Glutamatergic neuron (in vitro differentiated cells): ENCODE results near the gene RAB3D. TPM values are rescaled to one million over a fixed set of nuclear protein-coding genes. Genes with fewer than 3 reads are reported as not detected.

Source experiments
- DNase-seq: peaks from one replicate; pipeline ENCODE4 v3.0.0; 2022
- H3K27ac Mint-ChIP-seq: one replicate; pipeline ENCODE4 v1.8.0; 2020; ENCODE audit warnings: mild to moderate bottlenecking, mixed read lengths, inconsistent platforms; ENCODE audit not compliant: unreplicated experiment
- H3K27me3 Mint-ChIP-seq: one replicate; pipeline ENCODE4 v1.8.0; 2020; ENCODE audit warnings: mild to moderate bottlenecking, moderate library complexity, mixed read lengths, inconsistent platforms; ENCODE audit not compliant: unreplicated experiment
- H3K36me3 Mint-ChIP-seq: one replicate; pipeline ENCODE4 v1.8.0; 2020; ENCODE audit warnings: mild to moderate bottlenecking, mixed read lengths, inconsistent platforms; ENCODE audit not compliant: unreplicated experiment
- H3K4me1 Mint-ChIP-seq: one replicate; pipeline ENCODE4 v1.8.0; 2020; ENCODE audit warnings: mild to moderate bottlenecking, low read depth, mixed read lengths, inconsistent platforms; ENCODE audit not compliant: unreplicated experiment
- H3K4me3 Mint-ChIP-seq: one replicate; pipeline ENCODE4 v1.8.0; 2020; ENCODE audit warnings: mild to moderate bottlenecking, mixed read lengths, inconsistent platforms; ENCODE audit not compliant: unreplicated experiment
- H3K9me3 Mint-ChIP-seq: one replicate; pipeline ENCODE4 v1.8.0; 2020; ENCODE audit warnings: mild to moderate bottlenecking, moderate library complexity, mixed read lengths, inconsistent platforms; ENCODE audit not compliant: unreplicated experiment
- total RNA-seq: library from RNA; stranded (reverse); fragmentation: NEBNext Ultra II Directional; extraction: Animal tissue kit (Norgen Biotek cat#: 25700); gene quantifications from one replicate; pipeline ENCODE4 v1.2.1, GENCODE V29; 2021; ENCODE audit not compliant: unreplicated experiment
- TF ChIP-seq, protein P1 (sequence below): fragments of 200-600 bp; sonication (generic); IDR thresholded peaks from one replicate; pipeline ENCODE4 v1.5.0; 2021; ENCODE audit not compliant: partially characterized antibody, unreplicated experiment

Gene RAB3D
- total RNA-seq, 1 donor from 2014 or later, result 130 TPM

DNA sequence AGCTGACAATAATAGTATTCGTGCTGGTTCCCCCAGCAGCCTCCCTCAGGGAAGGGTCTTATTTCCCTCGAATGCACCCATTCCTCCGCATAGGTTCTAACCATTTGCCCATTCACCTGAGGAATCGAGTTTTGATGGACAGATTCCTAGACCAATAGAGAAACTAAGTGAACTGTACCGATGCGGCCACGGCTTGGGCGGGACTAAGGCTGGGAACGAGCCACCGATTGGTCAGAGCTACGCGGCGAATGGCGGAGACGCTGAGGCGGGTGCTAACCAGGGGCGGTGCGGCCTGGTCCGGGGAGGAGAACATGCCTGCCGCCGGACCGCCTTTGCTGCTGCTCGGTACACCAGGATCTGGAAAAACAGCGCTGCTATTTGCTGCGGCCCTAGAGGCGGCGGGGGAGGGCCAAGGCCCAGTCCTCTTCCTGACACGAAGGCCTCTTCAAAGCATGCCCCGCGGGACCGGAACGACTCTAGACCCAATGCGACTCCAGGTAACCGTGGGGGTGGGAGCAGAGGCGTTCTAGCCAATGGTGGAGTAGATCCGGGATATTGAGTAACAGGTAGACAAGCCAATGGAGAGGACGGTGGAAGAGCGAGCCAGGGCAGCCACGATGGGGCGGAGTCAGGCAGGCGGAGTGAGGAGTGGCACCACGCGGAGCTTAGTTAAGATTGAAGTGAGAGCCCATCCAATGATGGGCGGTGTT is 35.1 kb upstream of the RAB3D start, which contains the start of gene SWSAP1:
SWSAP1 (plus strand) TSS at position 234 of the 710 bp plus-strand sequence; CDS start at position 249, 15 bp downstream.
- Mint-ChIP-seq H3K27ac (no peak within 1 kb of the TSS), H3K4me3 (no peak within 1 kb of the TSS), H3K9me3 (peaks cover 3% of the 10 kb centered on the region), H3K36me3 (no peaks in the 10 kb centered on the region), H3K27me3 (peaks cover 12% of the 10 kb centered on the region), H3K4me1 (peaks cover 9% of the 10 kb centered on the region)
- peak; percentile 97 for DNase-seq
- TF ChIP-seq, protein P1, sequence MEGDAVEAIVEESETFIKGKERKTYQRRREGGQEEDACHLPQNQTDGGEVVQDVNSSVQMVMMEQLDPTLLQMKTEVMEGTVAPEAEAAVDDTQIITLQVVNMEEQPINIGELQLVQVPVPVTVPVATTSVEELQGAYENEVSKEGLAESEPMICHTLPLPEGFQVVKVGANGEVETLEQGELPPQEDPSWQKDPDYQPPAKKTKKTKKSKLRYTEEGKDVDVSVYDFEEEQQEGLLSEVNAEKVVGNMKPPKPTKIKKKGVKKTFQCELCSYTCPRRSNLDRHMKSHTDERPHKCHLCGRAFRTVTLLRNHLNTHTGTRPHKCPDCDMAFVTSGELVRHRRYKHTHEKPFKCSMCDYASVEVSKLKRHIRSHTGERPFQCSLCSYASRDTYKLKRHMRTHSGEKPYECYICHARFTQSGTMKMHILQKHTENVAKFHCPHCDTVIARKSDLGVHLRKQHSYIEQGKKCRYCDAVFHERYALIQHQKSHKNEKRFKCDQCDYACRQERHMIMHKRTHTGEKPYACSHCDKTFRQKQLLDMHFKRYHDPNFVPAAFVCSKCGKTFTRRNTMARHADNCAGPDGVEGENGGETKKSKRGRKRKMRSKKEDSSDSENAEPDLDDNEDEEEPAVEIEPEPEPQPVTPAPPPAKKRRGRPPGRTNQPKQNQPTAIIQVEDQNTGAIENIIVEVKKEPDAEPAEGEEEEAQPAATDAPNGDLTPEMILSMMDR, result no peak

GRCh38 chr19:11373885-11374432 is 34.5 kb upstream of the RAB3D start:
- Mint-ChIP-seq H3K36me3 (no peaks in the 10 kb centered on the region), H3K9me3 (peaks cover 3% of the 10 kb centered on the region), H3K4me1 (peaks cover 12% of the 10 kb centered on the region), H3K27ac (no peak overlapping the region), H3K27me3 (peaks cover 12% of the 10 kb centered on the region), H3K4me3 (no peak overlapping the region)
- TF ChIP-seq, protein P1, result no peak
- no peak for DNase-seq

DNA sequence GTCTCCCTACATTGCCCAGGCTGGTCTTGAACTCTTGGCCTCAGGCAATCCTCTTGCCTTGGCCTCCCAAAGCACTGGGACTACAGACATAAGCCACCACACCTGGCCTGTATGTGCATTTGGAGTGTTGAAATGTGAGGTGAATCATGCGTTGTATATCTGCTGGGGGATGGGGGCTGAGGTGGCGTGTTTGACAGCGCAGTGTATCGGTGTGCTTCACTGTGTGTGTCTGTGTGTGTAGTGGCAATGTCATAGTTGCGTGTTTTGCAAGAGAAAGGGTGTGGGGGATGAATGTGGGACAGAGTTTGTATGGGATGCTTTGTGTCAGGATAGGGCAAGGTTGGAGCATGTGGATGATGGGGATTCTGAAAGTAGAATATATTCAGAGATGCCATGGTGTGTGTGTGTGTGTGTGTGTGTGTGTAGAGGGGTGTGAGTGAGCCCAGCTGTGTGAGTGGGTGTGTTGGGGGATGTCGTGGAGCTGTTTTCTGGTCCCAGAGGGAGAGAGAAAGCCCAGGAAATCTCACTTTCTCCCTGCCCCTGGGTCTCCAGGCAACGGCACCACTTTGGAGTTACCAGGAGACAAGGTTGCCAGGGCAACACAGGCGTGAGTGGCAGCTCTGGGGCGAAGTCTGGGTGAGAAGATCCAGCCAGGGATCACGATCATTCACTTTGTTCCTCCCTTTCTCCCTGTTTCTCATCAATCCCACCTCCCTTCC is 33.9 kb upstream of the RAB3D start:
- Mint-ChIP-seq H3K27me3 (peaks cover 12% of the 10 kb centered on the region), H3K4me1 (peaks cover 12% of the 10 kb centered on the region), H3K36me3 (no peaks in the 10 kb centered on the region), H3K27ac (no peak overlapping the region), H3K4me3 (no peak overlapping the region), H3K9me3 (peaks cover 5% of the 10 kb centered on the region)
- DNase-seq, result peak; percentile 86
- TF ChIP-seq, protein P1, result no peak

- Mint-ChIP-seq H3K9me3 (peaks cover 3% of the 10 kb centered on the region), H3K27ac (no peak overlapping the region), H3K4me1 (peaks cover 12% of the 10 kb centered on the region), H3K4me3 (no peak overlapping the region), H3K36me3 (no peaks in the 10 kb centered on the region), H3K27me3 (peaks cover 6% of the 10 kb centered on the region)
- DNase-seq, result no peak
- TF ChIP-seq, protein P1, result no peak
Observed at GRCh38 chr19:11370744-11371143, 31.3 kb upstream of the RAB3D start.
